HCT116 (cell line): Measurements from ENCODE around the gene DRC7.
A peak's percentile ranks its signal among the peaks of the same experiment; 100 is the strongest.

ENCODE experiments used
- CTCF ChIP-seq, 3 experiments: fragments of 200-600 bp in 1 of 3; sonication (generic) in 1 of 3; IDR thresholded peaks in 2 of 3; conservative IDR thresholded peaks in 1 of 3; 2 replicates each; pipeline ENCODE4 v1.5.1; 2012 to 2017; ENCODE audit warnings: low read depth in 2 of 3, low read length in 2 of 3, antibody characterized with exemption in 1 of 3, borderline replicate concordance in 1 of 3, control low read depth in 1 of 3, mild to moderate bottlenecking in 1 of 3, mixed read lengths in 1 of 3, mixed run types in 1 of 3, moderate library complexity in 1 of 3; ENCODE audit not compliant: insufficient read depth in 1 of 3
- EGR1 ChIP-seq: IDR thresholded peaks from 2 replicates; pipeline ENCODE4 v1.6.1; 2012; ENCODE audit warnings: low read depth
- POLR2A ChIP-seq: IDR thresholded peaks from 2 replicates; pipeline ENCODE4 v1.7.0; 2011; ENCODE audit warnings: borderline replicate concordance; ENCODE audit not compliant: insufficient read depth, insufficient read length; ENCODE audit errors: extremely low read depth

- no peak for TF ChIP-seq EGR1
- TF ChIP-seq CTCF (IDR thresholded peaks at IDR 0.05 in 2 of 3, conservative IDR thresholded peaks at IDR 0.05 in 1 of 3; ENCODE audit: borderline replicate concordance in 1 of 3, insufficient read depth in 1 of 3, low read depth in 2 of 3, low read length in 2 of 3): peak; percentile 18 to 61 (median 55); a peak in 5 of 6 replicates
- no peak for TF ChIP-seq POLR2A
These were observed 26.9 kb upstream of the DRC7 start for GRCh38 chr16:57667526-57668262.
